HG03108 (cell line): ENCODE data around the gene DESI1.
"Not testable (repeated sequence)": the region's sequence is repeated elsewhere in the genome, so short reads cannot be mapped to it uniquely, and the experiment has no call there.

Source experiments
- ATAC-seq: cut with Tn5 transposase; IDR thresholded peaks from one replicate; pipeline ENCODE4 v1.9.1; 2021; ENCODE audit warnings: moderate library complexity; ENCODE audit not compliant: unreplicated experiment

The DESI1 gene

DNA sequence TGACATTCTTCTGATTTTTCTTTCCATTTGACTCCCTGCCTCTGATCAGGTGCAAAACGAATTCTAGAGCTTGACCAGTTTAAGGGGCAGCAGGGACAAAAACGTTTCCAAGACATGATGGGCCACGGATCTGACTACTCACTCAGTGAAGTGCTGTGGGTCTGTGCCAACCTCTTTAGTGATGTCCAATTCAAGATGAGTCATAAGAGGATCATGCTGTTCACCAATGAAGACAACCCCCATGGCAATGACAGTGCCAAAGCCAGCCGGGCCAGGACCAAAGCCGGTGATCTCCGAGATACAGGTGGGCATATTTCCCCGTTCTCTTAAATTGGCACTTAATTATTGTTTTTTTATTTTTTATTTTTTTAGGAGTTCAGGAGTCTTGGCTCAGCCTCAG is 15.6 kb upstream of the DESI1 start:
- ATAC-seq, result no peak

- not testable (repeated sequence) for ATAC-seq
Measured at GRCh38 chr22:41634610-41635009, 13.8 kb upstream of the DESI1 start.

DNA sequence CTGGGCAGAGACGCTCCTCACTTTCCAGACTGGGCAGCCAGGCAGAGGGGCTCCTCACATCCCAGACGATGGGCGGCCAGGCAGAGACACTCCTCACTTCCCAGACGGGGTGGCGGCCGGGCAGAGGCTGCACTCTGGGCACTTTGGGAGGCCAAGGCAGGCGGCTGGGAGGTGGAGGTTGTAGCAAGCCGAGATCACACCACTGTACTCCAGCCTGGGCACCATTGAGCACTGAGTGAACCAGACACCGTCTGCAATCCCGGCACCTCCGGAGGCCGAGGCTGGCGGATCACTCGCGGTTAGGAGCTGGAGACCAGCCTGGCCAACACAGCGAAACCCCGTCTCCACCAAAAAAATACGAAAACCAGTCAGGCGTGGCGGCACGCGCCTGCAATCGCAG is 10.8 kb upstream of the DESI1 start:
- ATAC-seq, result not testable (repeated sequence)

- ATAC-seq, result not testable (repeated sequence)
Measured at GRCh38 chr22:41631115-41631514, 10.3 kb upstream of the DESI1 start.

DNA sequence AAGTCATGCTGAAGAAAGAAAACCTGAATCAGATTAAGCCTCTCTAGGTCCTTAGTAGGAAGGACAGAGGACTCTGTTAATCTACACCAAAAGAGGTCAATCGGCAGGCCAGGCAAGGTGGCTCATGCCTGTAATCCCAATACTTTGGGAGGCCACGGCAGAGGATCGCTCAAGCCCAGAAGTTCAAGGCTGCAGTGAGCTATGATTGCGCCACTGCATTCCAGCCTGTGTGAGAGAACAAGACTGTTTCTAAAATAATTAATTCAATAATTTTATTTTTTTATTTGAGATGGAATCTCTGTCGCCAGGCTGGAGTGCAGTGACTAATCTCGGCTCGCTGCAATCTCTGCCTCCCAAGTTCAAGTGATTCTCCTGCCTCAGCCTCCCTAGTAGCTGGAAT is 4.7 kb upstream of the DESI1 start:
- ATAC-seq, result no peak

GRCh38 chr22:41621911-41622179 is 1.0 kb upstream of the DESI1 start:
- no peak for ATAC-seq

DNA sequence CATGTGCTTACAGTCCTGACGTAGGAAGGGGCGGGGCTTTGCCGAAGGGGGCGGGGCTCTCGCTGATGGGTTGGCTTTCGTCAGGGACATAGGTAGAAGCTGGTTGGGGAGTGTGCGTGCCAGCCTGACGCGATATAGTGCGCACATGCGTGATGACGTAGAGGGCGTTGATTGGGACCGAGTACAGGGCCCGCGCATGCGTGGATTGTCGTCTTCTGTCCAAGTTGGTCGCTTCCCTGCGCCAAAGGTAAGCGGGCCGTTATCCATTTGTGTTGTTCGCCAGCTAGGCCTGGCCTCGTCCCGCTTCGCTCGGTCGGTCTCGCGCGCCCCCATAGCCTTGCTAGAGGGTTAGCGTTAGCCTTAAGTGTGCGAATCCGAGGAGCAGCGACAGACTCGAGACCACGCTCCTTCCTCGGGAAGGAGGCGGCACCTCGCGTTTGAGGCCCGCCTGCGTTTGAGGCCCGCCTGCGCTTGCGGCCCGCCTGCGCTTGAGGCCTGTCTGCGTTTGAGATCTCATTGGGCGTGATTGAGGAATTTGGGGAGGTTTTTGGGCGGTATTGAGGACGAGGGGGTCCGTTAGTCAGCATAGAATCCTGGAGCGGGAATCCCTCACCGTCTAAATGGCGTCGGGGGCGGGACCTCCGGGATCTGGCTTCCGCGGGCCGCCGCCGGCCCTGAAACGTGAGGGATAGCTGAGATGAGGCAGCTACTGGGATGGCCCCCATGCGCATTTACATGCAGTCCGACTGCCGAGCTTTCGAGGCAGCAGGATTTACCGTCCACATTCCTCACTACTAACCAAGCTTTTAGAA is 462 bp upstream of the DESI1 start, which contains the start of gene XRCC6:
TSS of gene XRCC6 (plus strand) at position 197 of the 812 bp plus-strand sequence. CDS start 710 bp downstream, outside the sequence.
- ATAC-seq, result peak; percentile 76

- no peak for ATAC-seq
Measured at GRCh38 chr22:41619979-41620588, 759 bp downstream of the DESI1 start.

GRCh38 chr22:41613456-41613855 is 7.4 kb downstream of the DESI1 start:
- ATAC-seq, result no peak

DNA sequence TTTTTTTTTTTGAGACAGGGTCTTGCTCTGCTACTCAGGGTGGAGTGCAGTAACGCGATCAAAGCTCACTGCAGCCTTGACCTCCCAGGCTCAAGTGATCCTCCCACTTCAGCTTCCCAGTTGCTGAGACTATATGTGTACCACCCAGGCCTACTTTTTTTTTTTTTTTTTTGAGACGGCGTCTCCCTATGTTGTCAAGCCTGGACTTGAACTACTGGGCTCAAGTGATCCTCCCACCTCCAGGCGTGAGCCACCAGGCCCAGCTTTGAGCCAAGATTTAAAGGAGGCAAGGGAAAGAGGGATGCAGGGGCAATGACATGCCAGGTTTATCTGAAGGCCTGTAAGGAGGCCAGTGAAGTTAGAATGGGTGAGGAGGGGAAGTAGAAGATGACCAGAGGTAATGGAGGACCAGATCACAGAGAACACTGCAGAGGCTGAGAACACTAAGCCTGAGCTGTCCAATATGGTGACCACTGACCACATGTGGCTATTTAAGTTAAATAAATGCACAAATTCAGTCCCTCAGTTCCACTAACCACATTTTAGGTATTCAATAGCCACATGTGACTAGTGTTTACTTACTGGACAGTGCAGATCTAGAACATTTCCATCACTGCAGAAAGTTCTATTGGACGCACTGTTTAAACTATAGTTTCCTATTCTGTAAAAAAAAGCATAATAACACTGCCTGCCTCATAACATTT is 8.1 kb downstream of the DESI1 start:
- ATAC-seq, result no peak

DNA sequence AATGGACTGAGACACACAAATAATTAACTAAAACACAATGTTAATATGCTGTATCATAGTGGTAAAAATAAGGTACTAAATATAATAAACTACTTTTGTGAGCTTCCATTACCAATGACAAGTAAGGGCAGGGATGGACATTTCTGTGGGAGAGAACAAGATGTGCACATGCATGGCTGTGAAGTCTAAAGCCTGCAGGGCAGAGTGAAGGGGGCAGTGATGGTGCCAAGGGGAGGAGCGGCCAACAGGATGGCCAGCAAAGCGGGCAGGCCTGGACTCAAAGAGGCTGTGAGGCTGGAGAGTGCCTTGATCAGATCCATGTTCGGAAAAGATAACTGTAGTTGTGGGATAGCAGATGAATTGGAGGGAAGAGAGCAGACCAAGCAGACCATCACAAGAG is 12.5 kb downstream of the DESI1 start:
- no peak for ATAC-seq

DNA sequence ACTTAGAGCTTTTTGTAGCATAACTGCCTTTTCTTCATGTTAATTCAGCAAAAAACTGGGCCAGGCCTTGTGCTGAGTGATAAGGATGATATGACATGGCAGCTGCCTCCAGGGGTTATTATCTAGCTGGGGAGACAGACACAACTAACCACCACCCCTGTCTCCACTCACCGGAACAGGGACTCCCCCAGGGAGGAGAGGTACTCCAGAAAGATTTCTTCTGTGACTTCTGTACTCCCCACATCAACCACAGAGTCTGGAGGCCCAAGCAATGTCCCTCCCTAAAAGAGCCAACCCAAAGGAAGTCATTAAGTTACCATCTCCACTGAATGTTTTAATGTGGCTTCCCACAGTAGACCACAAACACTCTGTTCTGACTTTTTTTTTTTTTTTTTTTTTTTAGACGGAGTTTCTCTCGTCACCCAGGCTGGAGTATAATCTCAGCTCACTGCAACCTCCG is 16.9 kb downstream of the DESI1 start:
- peak; percentile 73 for ATAC-seq

- ATAC-seq, result no peak
Measured at GRCh38 chr22:41600976-41601375, 19.9 kb downstream of the DESI1 start.

DNA sequence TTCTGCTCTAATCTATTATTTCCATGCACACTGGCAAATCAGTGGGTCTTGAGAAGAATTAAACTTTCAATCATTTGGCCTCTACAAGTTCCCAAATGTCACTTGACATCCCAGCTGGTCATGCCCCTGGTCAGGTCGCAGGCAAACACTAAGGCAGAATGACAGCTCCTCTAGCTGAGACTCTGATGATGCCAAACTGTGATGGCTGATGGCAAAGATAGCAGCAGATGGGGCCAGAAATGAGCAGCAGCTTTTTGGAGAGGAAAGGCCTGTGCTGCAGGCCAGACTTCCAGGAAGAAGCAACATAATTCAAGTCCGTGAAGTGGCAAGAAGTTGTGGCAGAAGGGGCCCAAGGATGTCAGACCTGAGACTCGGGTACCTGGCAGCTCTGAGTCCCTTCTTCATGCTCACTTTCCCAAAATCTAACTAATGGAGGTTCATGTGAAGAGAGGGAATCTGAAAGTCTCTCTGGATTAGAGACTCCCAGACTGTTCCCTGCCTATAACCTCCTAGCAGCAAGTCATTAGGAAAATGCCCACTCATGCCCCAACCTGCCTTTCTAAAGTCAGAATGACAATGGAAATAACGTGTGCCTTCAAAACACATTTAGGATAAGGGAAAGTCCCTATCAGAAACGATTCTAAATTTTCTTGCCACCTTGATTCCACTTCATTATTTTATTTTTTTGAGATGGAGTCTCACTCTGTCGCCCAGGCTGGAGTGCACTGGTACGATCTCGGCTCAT is 21.8 kb downstream of the DESI1 start:
- ATAC-seq, result no peak

DNA sequence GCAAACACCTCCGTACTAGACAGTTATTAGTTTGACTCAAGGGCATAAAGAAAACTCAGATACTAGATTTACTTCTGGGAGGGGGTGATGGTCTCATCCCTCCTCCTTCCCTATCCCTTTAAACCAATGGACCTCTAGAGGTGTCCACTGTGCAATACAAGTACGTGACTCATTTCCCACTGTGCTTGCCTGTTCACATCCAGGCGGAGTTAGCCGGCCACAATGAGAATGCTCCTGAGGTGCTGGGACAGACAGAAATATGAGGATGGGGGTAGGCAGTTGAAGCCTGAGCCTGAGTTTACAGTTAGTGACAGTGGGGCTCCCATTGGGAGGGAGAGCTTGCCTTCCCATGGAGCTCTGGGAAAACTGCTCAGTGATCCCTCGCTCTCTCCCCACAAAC is 22.8 kb downstream of the DESI1 start:
- ATAC-seq, result no peak

DNA sequence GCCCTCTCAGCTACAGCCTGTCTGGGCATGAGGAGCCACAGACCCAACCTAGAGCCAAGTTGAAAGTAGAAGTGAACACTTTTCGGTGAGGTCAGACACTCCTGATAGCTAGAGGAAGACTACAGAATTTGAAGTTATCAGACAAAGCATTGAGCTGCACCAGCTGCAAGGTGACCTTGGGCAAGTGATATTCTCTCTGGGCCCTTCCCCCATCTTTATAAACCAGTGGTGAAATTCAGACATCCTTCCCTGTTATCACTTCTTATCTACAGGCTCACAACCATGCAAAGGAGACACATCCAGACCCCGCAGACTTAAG is 23.2 kb downstream of the DESI1 start:
- ATAC-seq, result no peak

DNA sequence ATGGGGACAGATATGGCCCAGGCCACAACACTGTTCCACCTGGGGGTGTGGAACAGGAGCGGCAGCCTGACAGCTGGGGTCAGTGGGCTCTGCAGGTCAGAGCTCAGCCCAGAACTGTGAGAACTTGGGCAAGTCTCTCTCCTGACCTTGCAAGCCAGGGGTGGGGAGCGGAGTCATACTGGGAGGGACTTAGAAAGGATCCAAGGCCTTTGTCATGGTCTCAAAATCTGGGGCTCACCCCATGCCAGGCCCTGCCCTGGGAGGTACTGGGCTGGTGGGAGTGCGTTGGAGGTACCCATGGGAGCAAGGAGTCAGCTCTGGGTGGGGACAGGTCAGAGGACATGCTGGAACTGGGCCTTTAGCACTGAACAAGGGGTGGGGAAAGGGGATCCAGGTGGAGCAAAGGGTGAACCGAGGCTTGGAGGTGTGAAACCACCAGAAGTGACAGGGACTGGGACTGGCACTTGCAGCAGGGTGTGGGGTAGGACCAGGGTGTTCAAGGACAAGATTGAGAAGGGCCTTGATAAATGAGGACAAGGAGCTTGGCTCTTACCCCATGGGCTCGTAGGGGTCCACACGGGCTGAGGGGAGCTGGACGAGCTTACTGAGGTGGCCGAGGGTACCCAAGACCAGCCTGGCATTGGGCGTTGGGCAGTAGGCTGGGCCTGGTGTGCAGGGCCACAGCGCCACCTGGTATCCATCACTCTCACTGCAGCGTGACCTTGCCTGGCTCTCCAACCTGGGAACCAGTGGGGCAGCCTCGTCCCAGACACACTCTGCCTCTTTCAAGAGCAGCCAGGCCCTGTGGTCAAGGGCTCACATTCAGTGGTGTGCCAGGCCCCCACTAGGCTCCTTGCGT is 23.8 kb downstream of the DESI1 start:
- no peak for ATAC-seq

- ATAC-seq, result no peak
Measured at GRCh38 chr22:41595703-41596102, 25.1 kb downstream of the DESI1 start.

DNA sequence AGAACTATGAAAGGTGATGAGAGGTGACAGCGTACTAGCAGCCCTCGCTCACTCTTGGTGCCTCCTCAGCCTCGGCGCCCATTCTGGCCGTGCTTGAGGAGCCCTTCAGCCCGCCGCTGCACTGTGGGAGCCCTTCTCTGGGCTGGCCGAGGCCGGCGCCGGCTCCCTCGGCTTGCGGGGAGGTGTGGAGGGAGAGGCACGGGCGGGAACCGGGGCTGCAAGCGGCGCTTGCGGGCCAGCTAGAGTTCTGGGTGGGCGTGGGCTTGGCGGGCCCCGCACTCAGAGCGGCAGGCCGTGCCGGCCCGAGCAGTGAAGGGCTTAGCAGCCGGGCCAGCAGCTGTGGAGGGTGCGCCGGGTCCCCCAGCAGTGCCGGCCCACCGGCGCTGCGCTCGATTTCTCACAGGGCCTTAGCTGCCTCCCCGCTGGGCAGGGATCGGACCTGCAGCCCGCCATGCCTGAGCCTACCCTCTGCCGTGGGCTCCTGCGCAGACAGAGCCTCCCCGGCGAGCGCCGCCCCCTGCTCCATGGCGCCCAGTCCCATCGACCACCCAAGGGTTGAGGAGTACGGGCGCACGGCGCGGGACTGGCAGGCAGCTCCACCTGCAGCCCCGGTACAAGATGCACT is 27.4 kb downstream of the DESI1 start:
- ATAC-seq, result not testable (repeated sequence)
